Urothelium cell line (cell line): ENCODE measurements around the gene ZSWIM8.
"Not testable (repeated sequence)": the region's sequence is repeated elsewhere in the genome, so short reads cannot be mapped to it uniquely, and the experiment has no call there.

Experiments used
- DNase-seq: peaks from one replicate; pipeline ENCODE4 v3.0.0; 2011; ENCODE audit warnings: low spot score, mixed read lengths
- FAIRE-seq: peaks from 2 replicates; lab custom pipeline; 2011; peaks lifted over from hg19 to GRCh38; lab: Jason Lieb, UNC

The ZSWIM8 gene

GRCh38 chr10:73785211-73785720 lies at the start of gene ZSWIM8:
ZSWIM8 (plus strand) TSS chr10:73785606; CDS start chr10:73785879, 273 bp downstream.
- DNase-seq (peak; percentile 95), FAIRE-seq (peak; percentile 53)

GRCh38 chr10:73740501-73741254 lies 44.7 kb upstream of the ZSWIM8 start:
- not testable (repeated sequence) for DNase-seq

GRCh38 chr10:73742454-73742734 lies 43.0 kb upstream of the ZSWIM8 start:
- FAIRE-seq (no peak), DNase-seq (no peak)

More at GRCh38 chr10:73740501-73741254, 44.7 kb upstream of the ZSWIM8 start:
- FAIRE-seq: not testable (repeated sequence)

GRCh38 chr10:73743327-73743904 lies 42.0 kb upstream of the ZSWIM8 start:
- FAIRE-seq: no peak

GRCh38 chr10:73743905-73744663 lies 41.3 kb upstream of the ZSWIM8 start, which contains the start of gene SEC24C:
SEC24C (plus strand) TSS chr10:73744372; CDS start chr10:73746833, 2,461 bp downstream.
- FAIRE-seq (no peak), DNase-seq (peak; percentile 97)

More at GRCh38 chr10:73743327-73743904, 42.0 kb upstream of the ZSWIM8 start:
- DNase-seq: no peak

- FAIRE-seq (no peak), DNase-seq (peak; percentile 58)
Observed at GRCh38 chr10:73744664-73744975, 40.8 kb upstream of the ZSWIM8 start.

GRCh38 chr10:73746721-73747120 lies 38.7 kb upstream of the ZSWIM8 start:
- no peak for DNase-seq
- no peak for FAIRE-seq

- FAIRE-seq: no peak
Observed at GRCh38 chr10:73750819-73751218, 34.6 kb upstream of the ZSWIM8 start.

GRCh38 chr10:73756183-73756582 lies 29.2 kb upstream of the ZSWIM8 start:
- FAIRE-seq (no peak), DNase-seq (no peak)

More at GRCh38 chr10:73750819-73751218, 34.6 kb upstream of the ZSWIM8 start:
- no peak for DNase-seq

- DNase-seq (no peak), FAIRE-seq (no peak)
Observed at GRCh38 chr10:73758704-73759511, 26.5 kb upstream of the ZSWIM8 start.

GRCh38 chr10:73759512-73760115 lies 25.8 kb upstream of the ZSWIM8 start:
- no peak for DNase-seq
- FAIRE-seq: no peak

GRCh38 chr10:73761781-73762180 lies 23.6 kb upstream of the ZSWIM8 start:
- DNase-seq: no peak
- no peak for FAIRE-seq

GRCh38 chr10:73762915-73763314 lies 22.5 kb upstream of the ZSWIM8 start:
- no peak for DNase-seq
- no peak for FAIRE-seq

GRCh38 chr10:73763343-73763742 lies 22.1 kb upstream of the ZSWIM8 start:
- FAIRE-seq (no peak), DNase-seq (no peak)

GRCh38 chr10:73765066-73765465 lies 20.3 kb upstream of the ZSWIM8 start:
- no peak for DNase-seq
- FAIRE-seq: no peak

GRCh38 chr10:73768881-73769280 lies 16.5 kb upstream of the ZSWIM8 start:
- DNase-seq (no peak), FAIRE-seq (no peak)

- no peak for DNase-seq
- FAIRE-seq: no peak
Observed at GRCh38 chr10:73769396-73769795, 16.0 kb upstream of the ZSWIM8 start.

GRCh38 chr10:73771722-73772280 lies 13.6 kb upstream of the ZSWIM8 start:
- no peak for FAIRE-seq
- DNase-seq: peak; percentile 23

GRCh38 chr10:73772281-73773151 lies 12.9 kb upstream of the ZSWIM8 start:
- DNase-seq: peak; percentile 84
- FAIRE-seq: peak; percentile 79
